HepG2 (cell line): ENCODE results near the gene BBC3. TPM values are rescaled to one million over a fixed set of nuclear protein-coding genes. Genes with fewer than 3 reads are reported as not detected.
A peak's percentile ranks its signal among the peaks of the same experiment; 100 is the strongest.

Source experiments
- BRD4 ChIP-seq: sonication (generic); formaldehyde crosslinking; IDR thresholded peaks from 2 replicates; pipeline ENCODE4 v1.4.0; 2020; ENCODE audit warnings: missing genetic modification reagents
- CBX1 ChIP-seq: IDR thresholded peaks from one replicate; pipeline ENCODE4 v1.6.1; 2016; ENCODE audit warnings: antibody characterized with exemption, low read depth
- CEBPG ChIP-seq: IDR thresholded peaks from 2 replicates; pipeline ENCODE4 v1.6.1; 2016
- MED8 ChIP-seq: sonication (generic); formaldehyde crosslinking; IDR thresholded peaks from 2 replicates; pipeline ENCODE4 v1.8.1; 2023; ENCODE audit warnings: mild to moderate bottlenecking, missing genetic modification reagents; ENCODE audit not compliant: insufficient replicate concordance
- MYC ChIP-seq: sonication (generic); formaldehyde crosslinking; IDR thresholded peaks from 2 replicates; pipeline ENCODE4 v1.9.0; 2021; ENCODE audit warnings: missing genetic modification reagents, borderline replicate concordance
- NCOA2 ChIP-seq: sonication (generic); formaldehyde crosslinking; IDR thresholded peaks from 2 replicates; pipeline ENCODE4 v1.8.0; 2022; ENCODE audit warnings: inconsistent platforms
- NCOR1 ChIP-seq: fragments of 200-600 bp; sonication (generic); IDR thresholded peaks from 2 replicates; pipeline ENCODE4 v1.7.0; 2017; ENCODE audit warnings: antibody characterized with exemption, low read length, borderline replicate concordance
- POGZ ChIP-seq: sonication (generic); formaldehyde crosslinking; IDR thresholded peaks from 2 replicates; pipeline ENCODE4 v1.4.0; 2020; ENCODE audit warnings: mild to moderate bottlenecking, missing genetic modification reagents
- RXRA ChIP-seq: sonication (generic); formaldehyde crosslinking; IDR thresholded peaks from 2 replicates; pipeline ENCODE4 v1.5.1; 2020; ENCODE audit warnings: missing genetic modification reagents
- RXRB ChIP-seq: IDR thresholded peaks from 2 replicates; pipeline ENCODE4 v1.6.1; 2016; ENCODE audit warnings: borderline replicate concordance, missing genetic modification reagents, missing compliant biosample characterization
- SP2 ChIP-seq: sonication (generic); formaldehyde crosslinking; IDR thresholded peaks from 2 replicates; pipeline ENCODE4 v1.5.1; 2020; ENCODE audit warnings: mild to moderate bottlenecking, missing genetic modification reagents
- SPEN ChIP-seq: sonication (generic); formaldehyde crosslinking; IDR thresholded peaks from 2 replicates; pipeline ENCODE4 v1.5.1; 2020; ENCODE audit warnings: low read depth, mild to moderate bottlenecking, missing genetic modification reagents
- TCF12 ChIP-seq, 2 experiments: fragments of 450-650 bp in 1 of 2; sonication (generic) in 1 of 2; formaldehyde crosslinking in 1 of 2; IDR thresholded peaks; 2 replicates each; pipeline versions ENCODE4 v1.6.1 to v1.8.0; 2017 to 2022; ENCODE audit warnings: antibody characterized with exemption in 1 of 2, mild to moderate bottlenecking in 1 of 2, missing genetic modification reagents in 1 of 2, moderate library complexity in 1 of 2
- TGIF2 ChIP-seq: IDR thresholded peaks from 2 replicates; pipeline ENCODE4 v1.6.1; 2016; ENCODE audit warnings: control low read depth, missing compliant biosample characterization
- ZC3H4 ChIP-seq: sonication (generic); formaldehyde crosslinking; IDR thresholded peaks from 2 replicates; pipeline ENCODE4 v1.4.0; 2020; ENCODE audit warnings: missing genetic modification reagents, borderline replicate concordance
- ZNF619 ChIP-seq: sonication (generic); formaldehyde crosslinking; IDR thresholded peaks from 2 replicates; pipeline ENCODE4 v1.4.0; 2020; ENCODE audit warnings: mild to moderate bottlenecking, missing genetic modification reagents
- ZNF792 ChIP-seq: IDR thresholded peaks from 2 replicates; pipeline ENCODE4 v1.6.1; 2016
- ZSCAN22 ChIP-seq: sonication (generic); formaldehyde crosslinking; IDR thresholded peaks from 2 replicates; pipeline ENCODE4 v1.4.0; 2020; ENCODE audit warnings: mild to moderate bottlenecking, missing genetic modification reagents
- polyA plus RNA-seq, 8 experiments: library from polyadenylated mRNA; depleted of rRNA in 3 of 8; stranded (reverse) in 7 of 8; unstranded in 1 of 8; fragments of >200 nt; fragmentation: Illumina TruSeq in 4 of 8; extraction: Trizol in 4 of 8; gene quantifications; 2 replicates each; pipeline versions ENCODE4 v1.2.1 to v1.2.3, GENCODE V29; 2011 to 2016; ENCODE audit warnings: low read depth in 4 of 8, missing spikeins in 1 of 8, mixed read lengths in 1 of 8; ENCODE audit not compliant: insufficient read depth in 1 of 8
- total RNA-seq, 5 experiments: library from RNA; depleted of rRNA; stranded (reverse); fragments of >200 nt; fragmentation: Illumina TruSeq; extraction: Trizol; gene quantifications; 2 replicates each; pipeline ENCODE4 v1.2.3, GENCODE V29; 2016; ENCODE audit warnings: low read depth in 1 of 5
- TF ChIP-seq, protein P1 (sequence below): sonication (generic); formaldehyde crosslinking; IDR thresholded peaks from 2 replicates; pipeline ENCODE4 v1.9.0; 2021; ENCODE audit warnings: missing genetic modification reagents, mild to moderate bottlenecking, borderline replicate concordance
- TF ChIP-seq, protein P2 (sequence below): sonication (generic); formaldehyde crosslinking; IDR thresholded peaks from 2 replicates; pipeline ENCODE4 v1.5.1; 2020; ENCODE audit warnings: mild to moderate bottlenecking, missing genetic modification reagents, moderate library complexity
- TF ChIP-seq, protein P3 (sequence below): IDR thresholded peaks from 2 replicates; pipeline ENCODE4 v1.6.1; 2016; ENCODE audit warnings: low read depth
- TF ChIP-seq, protein P4 (sequence below): sonication (generic); formaldehyde crosslinking; IDR thresholded peaks from 2 replicates; pipeline ENCODE4 v1.5.1; 2020; ENCODE audit warnings: mild to moderate bottlenecking, moderate library complexity, missing genetic modification reagents
- TF ChIP-seq, protein P5 (sequence below): IDR thresholded peaks from 2 replicates; pipeline ENCODE4 v1.6.1; 2016

BBC3 gene
- total and polyA plus RNA-seq, 2 of the 13 experiments (the other 11 are each of a cell fraction or from before 2014, with no cell fraction given): 6.1 to 8.8 TPM

DNA sequence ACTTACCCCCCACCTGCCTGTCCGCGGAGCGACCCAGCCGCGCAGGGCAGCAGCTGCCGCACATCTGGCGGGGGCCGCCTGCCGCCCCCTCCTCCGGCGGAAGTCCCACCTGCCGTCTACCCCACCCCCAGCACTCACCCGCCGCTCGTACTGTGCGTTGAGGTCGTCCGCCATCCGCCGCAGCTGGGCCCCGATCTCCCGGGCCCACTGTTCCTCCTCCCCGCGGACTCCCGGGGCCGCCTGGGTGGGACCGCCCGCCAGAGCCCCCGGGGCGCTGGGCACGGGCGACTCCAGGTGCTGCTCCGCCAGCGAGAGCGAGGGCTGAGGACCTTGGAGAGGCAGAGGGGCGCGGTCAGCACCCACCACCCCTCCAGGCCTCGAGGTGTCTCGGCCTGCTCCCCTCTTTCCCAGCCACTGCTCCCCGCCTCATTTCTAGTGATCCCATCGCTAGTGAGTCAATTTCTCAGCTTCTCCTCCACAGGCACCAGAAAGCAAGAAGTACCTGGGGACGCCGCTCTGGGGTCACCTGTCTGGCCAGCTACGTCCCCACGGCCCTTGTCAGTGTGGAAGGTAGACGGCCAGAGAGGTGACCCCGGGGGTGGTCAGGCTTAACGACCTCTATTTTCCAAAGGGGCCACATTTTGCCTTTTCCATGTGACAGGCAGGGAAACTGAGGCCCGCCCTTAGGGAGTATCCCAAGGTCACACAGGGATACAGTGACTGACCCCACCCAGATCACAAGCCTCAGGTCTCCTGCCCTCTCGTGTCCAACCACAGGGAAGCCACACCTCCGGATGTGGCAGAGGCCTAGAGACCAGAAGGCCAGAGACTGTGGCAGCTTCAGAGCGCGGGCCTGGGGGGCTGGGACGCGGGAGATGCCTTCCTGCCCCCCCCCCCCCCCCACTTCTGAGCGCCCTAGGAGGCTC lies 4.3 kb downstream of the BBC3 start (continued):
- TF ChIP-seq, protein P1, sequence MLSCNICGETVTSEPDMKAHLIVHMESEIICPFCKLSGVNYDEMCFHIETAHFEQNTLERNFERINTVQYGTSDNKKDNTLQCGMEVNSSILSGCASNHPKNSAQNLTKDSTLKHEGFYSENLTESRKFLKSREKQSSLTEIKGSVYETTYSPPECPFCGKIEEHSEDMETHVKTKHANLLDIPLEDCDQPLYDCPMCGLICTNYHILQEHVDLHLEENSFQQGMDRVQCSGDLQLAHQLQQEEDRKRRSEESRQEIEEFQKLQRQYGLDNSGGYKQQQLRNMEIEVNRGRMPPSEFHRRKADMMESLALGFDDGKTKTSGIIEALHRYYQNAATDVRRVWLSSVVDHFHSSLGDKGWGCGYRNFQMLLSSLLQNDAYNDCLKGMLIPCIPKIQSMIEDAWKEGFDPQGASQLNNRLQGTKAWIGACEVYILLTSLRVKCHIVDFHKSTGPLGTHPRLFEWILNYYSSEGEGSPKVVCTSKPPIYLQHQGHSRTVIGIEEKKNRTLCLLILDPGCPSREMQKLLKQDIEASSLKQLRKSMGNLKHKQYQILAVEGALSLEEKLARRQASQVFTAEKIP: no peak
- peak; percentile 4 for TF ChIP-seq MED8 (CRISPR knock-in tag)
- TF ChIP-seq NCOR1: no peak
- TF ChIP-seq RXRA (CRISPR knock-in tag): peak; percentile 84
- peak; percentile 79 for TF ChIP-seq RXRB
- TF ChIP-seq TCF12 (IDR thresholded peaks at IDR 0.05): no peak
- TF ChIP-seq TCF12 (CRISPR knock-in tag; IDR thresholded peaks at IDR 0.05): peak; percentile 62; the same call in 1 of the 2 replicates
- no peak for TF ChIP-seq ZNF619 (CRISPR knock-in tag)
- TF ChIP-seq, protein P2, sequence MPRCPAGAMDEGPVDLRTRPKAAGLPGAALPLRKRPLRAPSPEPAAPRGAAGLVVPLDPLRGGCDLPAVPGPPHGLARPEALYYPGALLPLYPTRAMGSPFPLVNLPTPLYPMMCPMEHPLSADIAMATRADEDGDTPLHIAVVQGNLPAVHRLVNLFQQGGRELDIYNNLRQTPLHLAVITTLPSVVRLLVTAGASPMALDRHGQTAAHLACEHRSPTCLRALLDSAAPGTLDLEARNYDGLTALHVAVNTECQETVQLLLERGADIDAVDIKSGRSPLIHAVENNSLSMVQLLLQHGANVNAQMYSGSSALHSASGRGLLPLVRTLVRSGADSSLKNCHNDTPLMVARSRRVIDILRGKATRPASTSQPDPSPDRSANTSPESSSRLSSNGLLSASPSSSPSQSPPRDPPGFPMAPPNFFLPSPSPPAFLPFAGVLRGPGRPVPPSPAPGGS: peak; percentile 8; the same call in 1 of the 2 replicates
- TF ChIP-seq ZNF792 (CRISPR knock-in tag): no peak; the same call in 1 of the 2 replicates
- peak; percentile 16; the same call in 1 of the 2 replicates for TF ChIP-seq TGIF2
- no peak for TF ChIP-seq CEBPG (CRISPR knock-in tag)
- peak; percentile 54; the same call in 1 of the 2 replicates for TF ChIP-seq NCOA2
- peak; percentile 98 for TF ChIP-seq ZC3H4 (CRISPR knock-in tag)
- peak; percentile 38; the same call in 1 of the 2 replicates for TF ChIP-seq SP2
- 0 out of 2 replicates have a peak, but pooled peaks have one; percentile 13 for TF ChIP-seq POGZ
- 0 out of 2 replicates have a peak, but pooled peaks have one; percentile 14 for TF ChIP-seq BRD4 (CRISPR knock-in tag)
- TF ChIP-seq, protein P3, sequence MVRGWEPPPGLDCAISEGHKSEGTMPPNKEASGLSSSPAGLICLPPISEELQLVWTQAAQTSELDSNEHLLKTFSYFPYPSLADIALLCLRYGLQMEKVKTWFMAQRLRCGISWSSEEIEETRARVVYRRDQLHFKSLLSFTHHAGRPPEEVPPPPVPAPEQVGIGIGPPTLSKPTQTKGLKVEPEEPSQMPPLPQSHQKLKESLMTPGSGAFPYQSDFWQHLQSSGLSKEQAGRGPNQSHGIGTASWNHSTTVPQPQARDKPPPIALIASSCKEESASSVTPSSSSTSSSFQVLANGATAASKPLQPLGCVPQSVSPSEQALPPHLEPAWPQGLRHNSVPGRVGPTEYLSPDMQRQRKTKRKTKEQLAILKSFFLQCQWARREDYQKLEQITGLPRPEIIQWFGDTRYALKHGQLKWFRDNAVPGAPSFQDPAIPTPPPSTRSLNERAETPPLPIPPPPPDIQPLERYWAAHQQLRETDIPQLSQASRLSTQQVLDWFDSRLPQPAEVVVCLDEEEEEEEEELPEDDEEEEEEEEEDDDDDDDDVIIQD (CRISPR knock-in tag): peak; percentile 54; the same call in 1 of the 2 replicates
- TF ChIP-seq CBX1: peak; percentile 7
- TF ChIP-seq, protein P4, sequence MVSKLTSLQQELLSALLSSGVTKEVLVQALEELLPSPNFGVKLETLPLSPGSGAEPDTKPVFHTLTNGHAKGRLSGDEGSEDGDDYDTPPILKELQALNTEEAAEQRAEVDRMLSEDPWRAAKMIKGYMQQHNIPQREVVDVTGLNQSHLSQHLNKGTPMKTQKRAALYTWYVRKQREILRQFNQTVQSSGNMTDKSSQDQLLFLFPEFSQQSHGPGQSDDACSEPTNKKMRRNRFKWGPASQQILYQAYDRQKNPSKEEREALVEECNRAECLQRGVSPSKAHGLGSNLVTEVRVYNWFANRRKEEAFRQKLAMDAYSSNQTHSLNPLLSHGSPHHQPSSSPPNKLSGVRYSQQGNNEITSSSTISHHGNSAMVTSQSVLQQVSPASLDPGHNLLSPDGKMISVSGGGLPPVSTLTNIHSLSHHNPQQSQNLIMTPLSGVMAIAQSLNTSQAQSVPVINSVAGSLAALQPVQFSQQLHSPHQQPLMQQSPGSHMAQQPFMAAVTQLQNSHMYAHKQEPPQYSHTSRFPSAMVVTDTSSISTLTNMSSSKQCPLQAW: peak; percentile 47; the same call in 1 of the 2 replicates
- TF ChIP-seq, protein P5, sequence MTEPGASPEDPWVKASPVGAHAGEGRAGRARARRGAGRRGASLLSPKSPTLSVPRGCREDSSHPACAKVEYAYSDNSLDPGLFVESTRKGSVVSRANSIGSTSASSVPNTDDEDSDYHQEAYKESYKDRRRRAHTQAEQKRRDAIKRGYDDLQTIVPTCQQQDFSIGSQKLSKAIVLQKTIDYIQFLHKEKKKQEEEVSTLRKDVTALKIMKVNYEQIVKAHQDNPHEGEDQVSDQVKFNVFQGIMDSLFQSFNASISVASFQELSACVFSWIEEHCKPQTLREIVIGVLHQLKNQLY (CRISPR knock-in tag): no peak
- TF ChIP-seq ZSCAN22 (CRISPR knock-in tag): 0 out of 2 replicates have a peak, but pooled peaks have one; percentile 18
- no peak; the same call in 1 of the 2 replicates for TF ChIP-seq MYC (CRISPR knock-in tag)
- TF ChIP-seq SPEN (CRISPR knock-in tag): peak; percentile 42
